ENCODE data around the gene P2RY12.

GRCh38 chr3:151347432-151347831, 37.1 kb downstream of the P2RY12 start:
- no peak for TF ChIP-seq CTCF (IDR thresholded peaks at IDR 0.05)
- TF ChIP-seq ZFX (IDR thresholded peaks at IDR 0.05; ENCODE audit: borderline replicate concordance): no peak
